Liver (tissue), 9 donors: Measurements from ENCODE around the gene SPC24. TPM values are rescaled to one million over a fixed set of nuclear protein-coding genes. Genes with fewer than 3 reads are reported as not detected.

Experiments
- DNase-seq: peaks from one replicate; pipeline ENCODE4 v3.0.0-alpha.2; 2017; ENCODE audit warnings: low spot score
- H3K27ac ChIP-seq, 2 donors: one replicate each; pipeline ENCODE4 v1.7.0; 2013; ENCODE audit warnings: inconsistent platforms in 2 of 2, low read length in 2 of 2, control low read depth in 1 of 2, low read depth in 1 of 2, mild to moderate bottlenecking in 1 of 2
- H3K27me3 ChIP-seq, 4 donors: one replicate each; pipeline versions ENCODE4 v1.6.1 to v1.7.0; 2013; ENCODE audit warnings: low read length in 3 of 4, inconsistent platforms in 1 of 4, mild to moderate bottlenecking in 1 of 4, moderate library complexity in 1 of 4; ENCODE audit not compliant: control insufficient read depth in 4 of 4, insufficient read depth in 4 of 4
- H3K36me3 ChIP-seq, 4 donors: one replicate each; pipeline versions ENCODE4 v1.6.1 to v1.7.0; 2013; ENCODE audit warnings: low read length in 3 of 4, mild to moderate bottlenecking in 3 of 4, low read depth in 1 of 4, moderate library complexity in 1 of 4; ENCODE audit not compliant: control insufficient read depth in 4 of 4, insufficient read depth in 3 of 4
- H3K4me1 ChIP-seq, 4 donors: one replicate each; pipeline versions ENCODE4 v1.6.1 to v1.7.0; 2013; ENCODE audit warnings: low read length in 3 of 4, mild to moderate bottlenecking in 3 of 4, moderate library complexity in 1 of 4; ENCODE audit not compliant: control insufficient read depth in 4 of 4, insufficient read depth in 4 of 4
- H3K4me3 ChIP-seq, 3 donors: one replicate each; pipeline versions ENCODE4 v1.6.1 to v1.7.0; 2013; ENCODE audit warnings: low read length in 3 of 3, control low read depth in 1 of 3, low read depth in 1 of 3, mild to moderate bottlenecking in 1 of 3
- H3K9ac ChIP-seq, 2 donors: one replicate each; pipeline ENCODE4 v1.7.0; 2013; ENCODE audit warnings: low read length in 2 of 2, mild to moderate bottlenecking in 2 of 2, moderate library complexity in 2 of 2, control low read depth in 1 of 2, low read depth in 1 of 2
- H3K9me3 ChIP-seq, 4 donors: one replicate each; pipeline versions ENCODE4 v1.6.1 to v1.7.0; 2013; ENCODE audit warnings: low read length in 3 of 4; ENCODE audit not compliant: control insufficient read depth in 4 of 4
- EGR1 ChIP-seq, 2 donors: IDR thresholded peaks; 2 replicates each; pipeline ENCODE4 v1.6.1; 2016 to 2018; ENCODE audit warnings: antibody characterized with exemption in 2 of 2, low read depth in 2 of 2
- FOXA1 ChIP-seq: IDR thresholded peaks from 2 replicates; pipeline ENCODE4 v1.6.1; 2016; ENCODE audit warnings: antibody characterized with exemption
- HNF4A ChIP-seq, 2 donors: conservative IDR thresholded peaks; 2 replicates each; pipeline ENCODE4 v1.6.1; 2016; ENCODE audit warnings: antibody characterized with exemption in 2 of 2, mild to moderate bottlenecking in 2 of 2
- HNF4G ChIP-seq: IDR thresholded peaks from 2 replicates; pipeline ENCODE4 v1.6.1; 2016; ENCODE audit warnings: antibody characterized with exemption
- JUND ChIP-seq, 2 donors: IDR thresholded peaks; 2 replicates each; pipeline ENCODE4 v1.6.1; 2016; ENCODE audit warnings: antibody characterized with exemption in 2 of 2
- NR2F2 ChIP-seq: IDR thresholded peaks from 2 replicates; pipeline ENCODE4 v1.6.1; 2016; ENCODE audit warnings: antibody characterized with exemption
- RAD21 ChIP-seq, 2 donors: IDR thresholded peaks; 2 replicates each; pipeline ENCODE4 v1.6.1; 2016; ENCODE audit warnings: antibody characterized with exemption in 2 of 2, mild to moderate bottlenecking in 2 of 2
- RXRA ChIP-seq, 2 donors: IDR thresholded peaks; 2 replicates each; pipeline ENCODE4 v1.6.1; 2017 to 2018; ENCODE audit warnings: antibody characterized with exemption in 2 of 2, mild to moderate bottlenecking in 1 of 2
- SP1 ChIP-seq: IDR thresholded peaks from 2 replicates; pipeline ENCODE4 v1.6.1; 2018; ENCODE audit warnings: antibody characterized with exemption, mild to moderate bottlenecking
- TAF1 ChIP-seq: conservative IDR thresholded peaks from 2 replicates; pipeline ENCODE4 v1.6.1; 2016; ENCODE audit warnings: antibody characterized with exemption, mild to moderate bottlenecking
- YY1 ChIP-seq: IDR thresholded peaks from 2 replicates; pipeline ENCODE4 v1.6.1; 2016; ENCODE audit warnings: antibody characterized with exemption, mild to moderate bottlenecking
- WGBS: extraction: QIAGEN DNeasy Blood & Tissue Kit; methylation state at CpG from one replicate; pipeline ENCODE4 v1.1.7; 2013; 5-methylcytosine and 5-hydroxymethylcytosine counted together
- polyA plus RNA-seq, 2 donors: library from polyadenylated mRNA; stranded (reverse) in 1 of 2; unstranded in 1 of 2; fragments of 200-250 nt in 1 of 2; fragments of >200 nt in 1 of 2; fragmentation: Nextera tagmentation in 1 of 2; extraction: Ambion mirVana in 1 of 2; gene quantifications; one replicate each; pipeline versions ENCODE4 v1.2.1 to v1.2.3, GENCODE V29; 2013 to 2015
- total RNA-seq, 2 donors: library from RNA; depleted of rRNA; stranded (reverse); fragments of >200 nt; gene quantifications; one replicate each; pipeline ENCODE4 v1.2.3, GENCODE V29; 2014
- TF ChIP-seq, protein P1 (sequence below): IDR thresholded peaks from 2 replicates; pipeline ENCODE4 v1.6.1; 2016; ENCODE audit warnings: antibody characterized with exemption, mild to moderate bottlenecking
- TF ChIP-seq, protein P2 (sequence below): IDR thresholded peaks from 2 replicates; pipeline ENCODE4 v1.6.1; 2016; ENCODE audit warnings: antibody characterized with exemption
- TF ChIP-seq, protein P3 (sequence below): IDR thresholded peaks from 2 replicates; pipeline ENCODE4 v1.6.1; 2016; ENCODE audit warnings: antibody characterized with exemption
- TF ChIP-seq, protein P4 (sequence below): fragments of 150-350 bp; IDR thresholded peaks from 2 replicates; pipeline ENCODE4 v1.5.1; 2017; ENCODE audit warnings: improper control_type of control experiment, low read depth, low read length; ENCODE audit not compliant: missing input control
- TF ChIP-seq, protein P5 (sequence below): IDR thresholded peaks from 2 replicates; pipeline ENCODE4 v1.6.1; 2016; ENCODE audit warnings: antibody characterized with exemption
- donor health status: healthy.
- donor health status: healthy.
- donor health status: healthy.
- donor health status: healthy.
- donor health status: healthy.

The SPC24 gene
- total and polyA plus RNA-seq, 4 donors: 0.42 to 72.5 (median 1.3) TPM

DNA sequence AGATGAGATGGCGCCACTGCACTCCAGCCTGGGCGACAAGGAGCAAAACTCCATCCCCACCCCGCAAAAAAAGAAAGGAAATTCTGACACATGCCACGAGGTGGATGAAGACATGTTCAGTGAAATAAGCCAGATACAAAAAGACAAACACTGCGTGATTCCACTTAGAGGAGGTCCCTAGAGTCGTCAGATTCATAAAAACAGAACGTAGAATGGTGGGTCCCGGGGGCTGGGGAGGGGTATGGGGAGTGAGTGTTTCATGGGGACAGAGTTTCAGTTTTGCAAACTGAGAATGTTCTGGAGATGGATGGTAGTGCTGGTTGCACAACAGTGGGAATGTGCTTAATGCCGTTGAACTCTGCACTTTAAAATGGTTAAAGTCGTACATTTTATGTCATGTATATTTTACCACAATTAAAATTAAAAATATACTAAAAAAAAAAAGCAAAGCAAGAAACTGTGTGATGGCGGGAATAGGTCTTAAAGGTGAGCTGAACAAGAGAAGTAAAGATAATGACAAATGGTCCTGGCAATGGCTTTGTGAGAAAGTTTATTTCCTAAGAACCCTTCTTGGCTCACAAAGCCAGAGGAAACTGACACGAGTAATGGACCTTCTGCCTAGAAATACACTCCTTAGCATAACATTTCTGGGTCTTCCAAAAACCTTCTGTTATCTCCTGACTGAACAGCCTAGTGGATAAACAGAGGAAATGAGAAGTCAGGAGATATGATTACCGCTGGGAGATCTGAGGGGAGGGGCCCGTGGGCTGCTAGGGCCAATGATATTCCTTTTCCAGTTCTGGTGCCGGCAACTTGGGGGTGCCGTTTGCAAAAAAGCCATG, 4.2 kb upstream of the SPC24 start (continued):
- TF ChIP-seq, protein P1, sequence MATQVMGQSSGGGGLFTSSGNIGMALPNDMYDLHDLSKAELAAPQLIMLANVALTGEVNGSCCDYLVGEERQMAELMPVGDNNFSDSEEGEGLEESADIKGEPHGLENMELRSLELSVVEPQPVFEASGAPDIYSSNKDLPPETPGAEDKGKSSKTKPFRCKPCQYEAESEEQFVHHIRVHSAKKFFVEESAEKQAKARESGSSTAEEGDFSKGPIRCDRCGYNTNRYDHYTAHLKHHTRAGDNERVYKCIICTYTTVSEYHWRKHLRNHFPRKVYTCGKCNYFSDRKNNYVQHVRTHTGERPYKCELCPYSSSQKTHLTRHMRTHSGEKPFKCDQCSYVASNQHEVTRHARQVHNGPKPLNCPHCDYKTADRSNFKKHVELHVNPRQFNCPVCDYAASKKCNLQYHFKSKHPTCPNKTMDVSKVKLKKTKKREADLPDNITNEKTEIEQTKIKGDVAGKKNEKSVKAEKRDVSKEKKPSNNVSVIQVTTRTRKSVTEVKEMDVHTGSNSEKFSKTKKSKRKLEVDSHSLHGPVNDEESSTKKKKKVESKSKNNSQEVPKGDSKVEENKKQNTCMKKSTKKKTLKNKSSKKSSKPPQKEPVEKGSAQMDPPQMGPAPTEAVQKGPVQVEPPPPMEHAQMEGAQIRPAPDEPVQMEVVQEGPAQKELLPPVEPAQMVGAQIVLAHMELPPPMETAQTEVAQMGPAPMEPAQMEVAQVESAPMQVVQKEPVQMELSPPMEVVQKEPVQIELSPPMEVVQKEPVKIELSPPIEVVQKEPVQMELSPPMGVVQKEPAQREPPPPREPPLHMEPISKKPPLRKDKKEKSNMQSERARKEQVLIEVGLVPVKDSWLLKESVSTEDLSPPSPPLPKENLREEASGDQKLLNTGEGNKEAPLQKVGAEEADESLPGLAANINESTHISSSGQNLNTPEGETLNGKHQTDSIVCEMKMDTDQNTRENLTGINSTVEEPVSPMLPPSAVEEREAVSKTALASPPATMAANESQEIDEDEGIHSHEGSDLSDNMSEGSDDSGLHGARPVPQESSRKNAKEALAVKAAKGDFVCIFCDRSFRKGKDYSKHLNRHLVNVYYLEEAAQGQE: peak; percentile 37
- TF ChIP-seq EGR1 (IDR thresholded peaks at IDR 0.05; ENCODE audit: low read depth in 2 of 2): no peak

DNA sequence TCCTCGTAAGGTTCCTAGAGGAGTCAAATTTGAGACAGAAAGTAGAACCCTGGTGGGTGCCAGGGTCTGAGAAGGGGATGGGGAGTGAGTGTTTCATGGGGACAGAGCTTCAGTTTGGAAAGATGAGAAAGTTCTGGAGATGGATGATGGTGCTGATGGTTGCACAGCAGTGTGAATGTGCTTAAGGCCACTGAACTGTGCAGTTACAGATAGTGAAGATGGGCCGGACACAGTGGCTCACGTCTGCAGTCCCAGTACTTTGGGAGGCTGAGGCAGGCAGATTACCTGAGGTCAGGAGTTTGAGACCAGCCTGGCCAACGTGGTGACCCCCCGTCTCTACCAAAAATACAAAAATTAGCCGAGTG, 917 bp downstream of the SPC24 start:
- DNase-seq: no peak
- Histone ChIP-seq H3K27ac (peak overlapping the region; percentile 19 to 55), H3K4me3 (no peak overlapping the region), H3K36me3 (no peaks in the 10 kb centered on the region), H3K27me3 (no peaks in the 10 kb centered on the region), H3K4me1 (peaks cover 9 to 45% (median 27%) of the 10 kb centered on the region in 4 donors), H3K9ac (no peak overlapping the region), H3K9me3 (no peaks in the 10 kb centered on the region)
- 37% methylated on average over 6 of the region's 6 CpGs for WGBS
- TF ChIP-seq JUND (IDR thresholded peaks at IDR 0.05) (no peak), RXRA (IDR thresholded peaks at IDR 0.05) (peak; percentile 82 to 85)

DNA sequence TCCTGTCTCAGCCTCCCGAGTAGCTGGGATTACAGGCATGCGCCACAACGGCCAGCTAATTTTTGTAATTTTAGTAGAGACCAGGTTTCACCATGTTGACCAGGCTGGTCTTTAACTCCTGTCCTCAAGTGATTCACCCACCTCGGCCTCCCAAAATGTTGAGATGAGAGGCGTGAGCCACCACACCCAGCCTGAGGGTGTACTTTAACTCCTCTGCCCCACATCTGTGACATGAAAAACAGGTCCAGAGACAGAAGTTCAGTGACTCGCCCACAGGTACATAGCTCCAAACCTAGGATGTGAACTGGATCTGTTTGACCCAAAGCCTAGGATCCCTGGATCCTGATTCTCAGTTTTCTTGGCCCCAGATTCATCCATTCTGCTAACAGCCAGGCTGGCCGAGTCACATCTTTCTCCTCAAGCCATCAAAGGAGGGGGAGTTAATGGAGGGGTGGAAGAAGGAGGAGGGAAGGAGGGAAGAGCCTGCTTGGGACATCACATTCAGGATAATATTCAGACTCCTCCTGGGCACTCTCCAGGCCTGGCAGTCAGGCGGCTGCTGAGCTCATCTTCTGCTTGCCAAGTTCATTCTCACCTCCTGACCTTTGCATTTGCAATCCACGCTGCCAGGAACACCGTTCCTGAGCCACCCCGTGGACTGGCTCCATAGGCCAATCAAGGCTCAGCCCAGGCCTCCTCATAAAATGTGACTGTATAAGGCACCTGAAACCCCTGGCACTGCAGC, 3.1 kb downstream of the SPC24 start:
- Histone ChIP-seq H3K27me3 (no peaks in the 10 kb centered on the region), H3K4me3 (no peak overlapping the region), H3K9me3 (no peaks in the 10 kb centered on the region), H3K27ac (peak overlapping the region; percentile 80 to 88), H3K36me3 (no peaks in the 10 kb centered on the region), H3K4me1 (peaks cover 8 to 30% (median 18%) of the 10 kb centered on the region in 4 donors), H3K9ac (peak overlapping the region; percentile 3 to 10)
- 51% methylated on average over 11 of the region's 11 CpGs for WGBS
- no peak for DNase-seq
- TF ChIP-seq RAD21 (IDR thresholded peaks at IDR 0.05) (peak; percentile 38 to 44), HNF4G (peak; percentile 66), YY1 (peak; percentile 85), TAF1 (no peak), NR2F2 (peak; percentile 97), EGR1 (IDR thresholded peaks at IDR 0.05; ENCODE audit: low read depth in 2 of 2) (no peak), JUND (IDR thresholded peaks at IDR 0.05) (peak; percentile 77 to 88), SP1 (peak; percentile 95), FOXA1 (no peak), HNF4A (conservative IDR thresholded peaks at IDR 0.05) (peak; percentile 89 to 95), RXRA (IDR thresholded peaks at IDR 0.05) (peak; percentile 90 to 95)
- TF ChIP-seq, protein P2, sequence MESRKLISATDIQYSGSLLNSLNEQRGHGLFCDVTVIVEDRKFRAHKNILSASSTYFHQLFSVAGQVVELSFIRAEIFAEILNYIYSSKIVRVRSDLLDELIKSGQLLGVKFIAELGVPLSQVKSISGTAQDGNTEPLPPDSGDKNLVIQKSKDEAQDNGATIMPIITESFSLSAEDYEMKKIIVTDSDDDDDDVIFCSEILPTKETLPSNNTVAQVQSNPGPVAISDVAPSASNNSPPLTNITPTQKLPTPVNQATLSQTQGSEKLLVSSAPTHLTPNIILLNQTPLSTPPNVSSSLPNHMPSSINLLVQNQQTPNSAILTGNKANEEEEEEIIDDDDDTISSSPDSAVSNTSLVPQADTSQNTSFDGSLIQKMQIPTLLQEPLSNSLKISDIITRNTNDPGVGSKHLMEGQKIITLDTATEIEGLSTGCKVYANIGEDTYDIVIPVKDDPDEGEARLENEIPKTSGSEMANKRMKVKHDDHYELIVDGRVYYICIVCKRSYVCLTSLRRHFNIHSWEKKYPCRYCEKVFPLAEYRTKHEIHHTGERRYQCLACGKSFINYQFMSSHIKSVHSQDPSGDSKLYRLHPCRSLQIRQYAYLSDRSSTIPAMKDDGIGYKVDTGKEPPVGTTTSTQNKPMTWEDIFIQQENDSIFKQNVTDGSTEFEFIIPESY: peak; percentile 84
- TF ChIP-seq, protein P3, sequence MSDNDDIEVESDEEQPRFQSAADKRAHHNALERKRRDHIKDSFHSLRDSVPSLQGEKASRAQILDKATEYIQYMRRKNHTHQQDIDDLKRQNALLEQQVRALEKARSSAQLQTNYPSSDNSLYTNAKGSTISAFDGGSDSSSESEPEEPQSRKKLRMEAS: peak; percentile 72
- TF ChIP-seq, protein P4, sequence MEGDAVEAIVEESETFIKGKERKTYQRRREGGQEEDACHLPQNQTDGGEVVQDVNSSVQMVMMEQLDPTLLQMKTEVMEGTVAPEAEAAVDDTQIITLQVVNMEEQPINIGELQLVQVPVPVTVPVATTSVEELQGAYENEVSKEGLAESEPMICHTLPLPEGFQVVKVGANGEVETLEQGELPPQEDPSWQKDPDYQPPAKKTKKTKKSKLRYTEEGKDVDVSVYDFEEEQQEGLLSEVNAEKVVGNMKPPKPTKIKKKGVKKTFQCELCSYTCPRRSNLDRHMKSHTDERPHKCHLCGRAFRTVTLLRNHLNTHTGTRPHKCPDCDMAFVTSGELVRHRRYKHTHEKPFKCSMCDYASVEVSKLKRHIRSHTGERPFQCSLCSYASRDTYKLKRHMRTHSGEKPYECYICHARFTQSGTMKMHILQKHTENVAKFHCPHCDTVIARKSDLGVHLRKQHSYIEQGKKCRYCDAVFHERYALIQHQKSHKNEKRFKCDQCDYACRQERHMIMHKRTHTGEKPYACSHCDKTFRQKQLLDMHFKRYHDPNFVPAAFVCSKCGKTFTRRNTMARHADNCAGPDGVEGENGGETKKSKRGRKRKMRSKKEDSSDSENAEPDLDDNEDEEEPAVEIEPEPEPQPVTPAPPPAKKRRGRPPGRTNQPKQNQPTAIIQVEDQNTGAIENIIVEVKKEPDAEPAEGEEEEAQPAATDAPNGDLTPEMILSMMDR: no peak
- TF ChIP-seq, protein P5, sequence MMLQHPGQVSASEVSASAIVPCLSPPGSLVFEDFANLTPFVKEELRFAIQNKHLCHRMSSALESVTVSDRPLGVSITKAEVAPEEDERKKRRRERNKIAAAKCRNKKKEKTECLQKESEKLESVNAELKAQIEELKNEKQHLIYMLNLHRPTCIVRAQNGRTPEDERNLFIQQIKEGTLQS: peak; percentile 74
- TF ChIP-seq, protein P1: peak; percentile 81
